GM12878 (cell line): ENCODE results near the gene LGI1. TPM values are rescaled to one million over a fixed set of nuclear protein-coding genes. Genes with fewer than 3 reads are reported as not detected.

ENCODE experiments used
- ATAC-seq: fragments of 200-7000 bp; cut with Tn5 transposase; 3 replicates; pipeline ENCODE4 v1.9.1; 2020; ENCODE audit warnings: mild to moderate bottlenecking, moderate library complexity
- BruUV-seq: library from RNA; stranded (reverse); fragments of 400-500 nt; replicated peaks from 2 replicates; lab custom pipeline; 2021; lab: Mats Ljungman, UMichigan
- CTCF ChIA-PET: fragments of 300-600 bp; sonication (Branson Sonifier 250); formaldehyde crosslinking; extraction: SDS; loops from one replicate; lab custom pipeline; 2021; ENCODE audit warnings: inconsistent platforms; lab: Yijun Ruan, JAX
- POLR2A ChIA-PET: fragments of 350-600 bp; formaldehyde crosslinking; extraction: SDS; loops from one replicate; lab custom pipeline; 2021; ENCODE audit warnings: inconsistent platforms; lab: Charles Lee
- RAD21 ChIA-PET: fragments of 300-600 bp; sonication (Branson Sonifier 250); formaldehyde crosslinking; loops from one replicate; lab custom pipeline; 2023; ENCODE audit warnings: antibody characterized with exemption; ENCODE audit not compliant: unreplicated experiment; lab: Charles Lee
- SMC1A ChIA-PET: fragments of 300-600 bp; sonication (Branson Sonifier 250); formaldehyde crosslinking; loops from one replicate; lab custom pipeline; 2023; ENCODE audit not compliant: unreplicated experiment, uncharacterized antibody; lab: Charles Lee
- DNase-seq: peaks from one replicate; pipeline ENCODE4 v3.0.0-alpha.2; 2011; ENCODE audit warnings: low read depth, low spot score
- FAIRE-seq: peaks from 3 replicates; lab custom pipeline; 2011; peaks lifted over from hg19 to GRCh38; lab: Jason Lieb, UNC
- H2AFZ ChIP-seq: 2 replicates; pipeline ENCODE4 v1.6.0; 2011; ENCODE audit warnings: low read depth, low read length, control low read depth; ENCODE audit not compliant: control insufficient read depth
- H3K27ac ChIP-seq: 2 replicates; pipeline ENCODE4 v1.5.1; 2011; ENCODE audit warnings: control low read depth; ENCODE audit not compliant: control insufficient read depth, insufficient read depth
- H3K27me3 ChIP-seq, 2 experiments: replicated peaks in 1 of 2; 2 replicates each; pipeline versions ENCODE4 v1.6.0 to v1.6.1; 2011; ENCODE audit warnings: low read length in 1 of 2; ENCODE audit not compliant: control insufficient read depth in 2 of 2, insufficient read depth in 2 of 2
- H3K36me3 ChIP-seq, 2 experiments: 2 replicates each; pipeline ENCODE4 v1.5.1; 2011; ENCODE audit warnings: low read length in 1 of 2; ENCODE audit not compliant: control insufficient read depth in 2 of 2, insufficient read depth in 2 of 2
- H3K4me1 ChIP-seq: 2 replicates; pipeline ENCODE4 v1.6.1; 2011; ENCODE audit warnings: mild to moderate bottlenecking, low read length, moderate library complexity, mixed read lengths; ENCODE audit not compliant: control insufficient read depth, insufficient read depth
- H3K4me2 ChIP-seq: 2 replicates; pipeline ENCODE4 v1.6.0; 2011; ENCODE audit warnings: control low read depth; ENCODE audit not compliant: control insufficient read depth, insufficient read depth
- H3K4me3 ChIP-seq: fragments of 200-600 bp; sonication (generic); 2 replicates; pipeline ENCODE4 v1.5.1; 2016
- H3K79me2 ChIP-seq: 2 replicates; pipeline ENCODE4 v1.6.0; 2011; ENCODE audit warnings: low read length; ENCODE audit not compliant: control insufficient read depth, insufficient read depth
- H3K9ac ChIP-seq: 2 replicates; pipeline ENCODE4 v1.8.0; 2011; ENCODE audit warnings: low read length, control low read depth, mixed read lengths; ENCODE audit not compliant: control insufficient read depth, insufficient read depth
- H3K9me3 ChIP-seq: replicated peaks from 3 replicates; pipeline ENCODE4 v1.5.1; 2011; ENCODE audit warnings: mild to moderate bottlenecking, low read length; ENCODE audit not compliant: control insufficient read depth, insufficient read depth
- H4K20me1 ChIP-seq: 2 replicates; pipeline ENCODE4 v1.6.0; 2011; ENCODE audit not compliant: control insufficient read depth, insufficient read depth
- CTCF ChIP-seq, 3 experiments: IDR thresholded peaks in 2 of 3; conservative IDR thresholded peaks in 1 of 3; 2 replicates each; pipeline ENCODE4 v1.5.1; 2011; ENCODE audit warnings: low read depth in 3 of 3, low read length in 3 of 3, mild to moderate bottlenecking in 3 of 3, control low read depth in 2 of 3, moderate library complexity in 2 of 3, inconsistent platforms in 1 of 3, mixed read lengths in 1 of 3; ENCODE audit not compliant: control insufficient read depth in 2 of 3, insufficient read depth in 1 of 3; ENCODE audit errors: extremely low read depth in 1 of 3
- MTA2 ChIP-seq: fragments of 450-650 bp; IDR thresholded peaks from 2 replicates; pipeline ENCODE4 v1.6.1; 2016; ENCODE audit warnings: low read depth, mild to moderate bottlenecking, moderate library complexity
- RAD21 ChIP-seq: IDR thresholded peaks from 2 replicates; pipeline ENCODE4 v1.6.1; 2011; ENCODE audit warnings: mild to moderate bottlenecking, low read depth, low read length, moderate library complexity; ENCODE audit not compliant: insufficient read depth
- WGBS: methylation state at CpG from one replicate; pipeline ENCODE4 v1.1.6; 2016; ENCODE audit warnings: low lambda C conversion rate; ENCODE audit not compliant: insufficient replicate concordance, insufficient coverage; ENCODE audit errors: missing lambda C conversion rate; 5-methylcytosine and 5-hydroxymethylcytosine counted together
- in situ Hi-C: fragments of 300-500 bp; cut with MboI; formaldehyde crosslinking; loops from 9 replicates; pipeline ENCODE4 v1.14.3; 2018; ENCODE audit warnings: mixed read lengths
- intact Hi-C: fragments of 100-400 bp; cut with micrococcal nuclease; formaldehyde crosslinking; loops from one replicate; pipeline ENCODE4 v1.14.2; 2022; ENCODE audit not compliant: unreplicated experiment
- polyA plus RNA-seq, 11 experiments: library from polyadenylated mRNA; depleted of rRNA in 4 of 11; unstranded in 6 of 11; stranded (reverse) in 5 of 11; fragments of >200 nt; fragmentation: Nextera tagmentation in 4 of 11; fragmentation: Illumina TruSeq in 1 of 11; extraction: Ambion mirVana in 4 of 11; extraction: Trizol in 1 of 11; gene quantifications; 1 replicate in 1 of 11; 2 replicates in 10 of 11; pipeline versions ENCODE4 v1.2.1 to v1.2.3, GENCODE V29; 2011 to 2016; ENCODE audit warnings: inconsistent platforms in 2 of 11, missing spikeins in 2 of 11, low read depth in 1 of 11
- total RNA-seq, 4 experiments: library from RNA; depleted of rRNA in 3 of 4; stranded (reverse); fragments of >200 nt in 3 of 4; fragmentation: Illumina TruSeq in 1 of 4; extraction: Trizol in 1 of 4; gene quantifications; 2 replicates each; pipeline versions ENCODE4 v1.2.1 to v1.2.3, GENCODE V29; 2013 to 2021

LGI1 gene
- total and polyA plus RNA-seq, 10 of the 15 experiments (the other 5 are each of a cell fraction or from before 2014, with no cell fraction given): not detected

GRCh38 chr10:93746844-93747284, 10.9 kb upstream of the LGI1 start:
- TF ChIP-seq RAD21 (0 out of 2 replicates have a peak, but pooled peaks have one; percentile 5), CTCF (IDR thresholded peaks at IDR 0.05 in 2 of 3, conservative IDR thresholded peaks at IDR 0.05 in 1 of 3; ENCODE audit: control insufficient read depth in 2 of 3, extremely low read depth in 1 of 3, insufficient read depth in 1 of 3, low read depth in 3 of 3, low read length in 3 of 3) (peak; percentile 26 to 44 (median 41); a peak in 4 of 6 replicates), MTA2 (no peak)
- ATAC-seq: peak; percentile 55
- no peaks in the 10 kb centered on the region for H4K20me1 ChIP-seq
- no peaks in the 10 kb centered on the region for H3K9me3 ChIP-seq
- no peaks in the 10 kb centered on the region for H3K36me3 ChIP-seq
- CTCF ChIA-PET: interaction anchor here (0.7 to 4.0 kb wide), 3 partner anchors 13 to 68 kb away, joined by 3 to 31 read pairs (median 4); no protein-coding TSS in a partner anchor
- RAD21 ChIA-PET: no interaction called here
- intact Hi-C loops (loop anchor here (5.0 kb wide), 1 partner anchor 70 kb away; no protein-coding TSS in a partner anchor), in situ Hi-C loops (no loop called here)
- WGBS: 61% methylated on average over 4 of the region's 4 CpGs
- POLR2A ChIA-PET: interaction anchor here (0.5 to 1.0 kb wide), 3 partner anchors 106 to 599 kb away, joined by 3 to 4 read pairs (median 3); no protein-coding TSS in a partner anchor
- no peaks in the 10 kb centered on the region for H3K79me2 ChIP-seq
- H2AFZ ChIP-seq: no peak overlapping the region
- no TSS peak for BruUV-seq
- no peak overlapping the region for H3K4me2 ChIP-seq
- no peak for FAIRE-seq
- no peaks in the 10 kb centered on the region for H3K27me3 ChIP-seq
- no peak overlapping the region for H3K4me3 ChIP-seq
- H3K4me1 ChIP-seq: no peaks in the 10 kb centered on the region; the same call in none of the 2 replicates
- SMC1A ChIA-PET: interaction anchor here (0.8 to 3.7 kb wide), 3 partner anchors 27 to 69 kb away, joined by 3 to 13 read pairs (median 3); no protein-coding TSS in a partner anchor
- DNase-seq: no peak
- no peak overlapping the region for H3K27ac ChIP-seq
- H3K9ac ChIP-seq: no peak overlapping the region
